OCI-LY3 (cell line): ENCODE results near the gene DLD.

Source experiments
- H2AFZ ChIP-seq: fragments of 200-600, 300-600 bp; shearing (Covaris generic); 2 replicates; pipeline ENCODE4 v1.6.0; 2014; ENCODE audit warnings: antibody characterized with exemption, low read depth, low read length
- H3K27ac ChIP-seq: fragments of 200-600, 300-600 bp; sonication (generic); 2 replicates; pipeline ENCODE4 v1.5.1; 2014; ENCODE audit warnings: mild to moderate bottlenecking, low read length, moderate library complexity, mixed read lengths
- H3K27me3 ChIP-seq: fragments of 200-600, 300-600 bp; sonication (generic); 2 replicates; pipeline ENCODE4 v1.6.1; 2014; ENCODE audit warnings: low read depth, low read length, mixed read lengths
- H3K36me3 ChIP-seq: fragments of 200-600, 300-600 bp; sonication (generic); replicated peaks from 2 replicates; pipeline ENCODE3; 2014; ENCODE audit warnings: low read depth, low read length, mixed read lengths
- H3K4me1 ChIP-seq: fragments of 300-600, 200-600 bp; sonication (generic); 2 replicates; pipeline ENCODE4 v1.6.1; 2014; ENCODE audit warnings: low read length, mixed read lengths
- H3K4me2 ChIP-seq: fragments of 200-600, 300-600 bp; sonication (generic); 2 replicates; pipeline ENCODE4 v1.6.1; 2014; ENCODE audit warnings: low read length, mixed read lengths
- H3K4me3 ChIP-seq: fragments of 300-600, 200-600 bp; sonication (generic); 2 replicates; pipeline ENCODE4 v1.5.1; 2014; ENCODE audit warnings: antibody characterized with exemption, mild to moderate bottlenecking, low read length, moderate library complexity
- H3K79me2 ChIP-seq: fragments of 300-600, 200-600 bp; shearing (Covaris generic); 2 replicates; pipeline ENCODE4 v1.6.1; 2014; ENCODE audit warnings: mild to moderate bottlenecking, low read length, mixed read lengths
- H3K9ac ChIP-seq: fragments of 300-600, 200-600 bp; shearing (Covaris generic); 2 replicates; pipeline ENCODE4 v1.6.0; 2014; ENCODE audit warnings: mild to moderate bottlenecking, low read length, moderate library complexity
- H3K9me3 ChIP-seq: fragments of 200-600, 300-600 bp; shearing (Covaris generic); 2 replicates; pipeline ENCODE4 v1.6.1; 2014; ENCODE audit warnings: low read length, mixed read lengths; ENCODE audit not compliant: insufficient read depth
- H4K20me1 ChIP-seq: fragments of 200-600, 300-600 bp; sonication (generic); 2 replicates; pipeline ENCODE4 v1.6.1; 2016; ENCODE audit warnings: low read length, mixed read lengths; ENCODE audit not compliant: insufficient read depth
- EZH2phosphoT487 ChIP-seq: fragments of 200-600 bp; shearing (Covaris generic); IDR thresholded peaks from 2 replicates; pipeline ENCODE4 v1.6.1; 2018; ENCODE audit warnings: antibody characterized with exemption, mixed run types, low read depth
- TF ChIP-seq, protein P1 (sequence below): fragments of 200-600, 300-600 bp; sonication (generic); IDR thresholded peaks from 2 replicates; pipeline ENCODE4 v1.5.1; 2014; ENCODE audit warnings: antibody characterized with exemption, low read length, low read depth

DLD gene

DNA sequence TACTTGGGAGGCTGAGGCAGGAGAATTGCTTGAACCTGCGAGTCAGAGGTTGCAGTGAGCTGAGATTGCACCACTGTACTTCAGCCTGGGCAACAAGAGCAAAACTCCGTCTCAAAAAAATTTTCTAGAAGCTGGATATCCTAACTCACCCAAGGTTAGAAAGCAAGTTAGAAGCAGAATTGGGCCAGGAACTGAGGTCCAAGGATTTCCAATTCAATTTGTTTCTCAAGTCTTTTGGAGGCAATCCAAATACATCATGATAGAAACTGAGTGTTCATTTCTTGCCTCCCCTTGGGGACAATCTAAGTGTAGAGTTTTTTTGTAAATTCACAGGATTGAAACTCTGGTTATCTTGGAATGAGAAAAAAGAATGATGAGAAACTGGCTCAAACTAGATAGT lies 66.5 kb downstream of the DLD start:
- H3K9me3 ChIP-seq = no peaks in the 10 kb centered on the region
- TF ChIP-seq, protein P1, sequence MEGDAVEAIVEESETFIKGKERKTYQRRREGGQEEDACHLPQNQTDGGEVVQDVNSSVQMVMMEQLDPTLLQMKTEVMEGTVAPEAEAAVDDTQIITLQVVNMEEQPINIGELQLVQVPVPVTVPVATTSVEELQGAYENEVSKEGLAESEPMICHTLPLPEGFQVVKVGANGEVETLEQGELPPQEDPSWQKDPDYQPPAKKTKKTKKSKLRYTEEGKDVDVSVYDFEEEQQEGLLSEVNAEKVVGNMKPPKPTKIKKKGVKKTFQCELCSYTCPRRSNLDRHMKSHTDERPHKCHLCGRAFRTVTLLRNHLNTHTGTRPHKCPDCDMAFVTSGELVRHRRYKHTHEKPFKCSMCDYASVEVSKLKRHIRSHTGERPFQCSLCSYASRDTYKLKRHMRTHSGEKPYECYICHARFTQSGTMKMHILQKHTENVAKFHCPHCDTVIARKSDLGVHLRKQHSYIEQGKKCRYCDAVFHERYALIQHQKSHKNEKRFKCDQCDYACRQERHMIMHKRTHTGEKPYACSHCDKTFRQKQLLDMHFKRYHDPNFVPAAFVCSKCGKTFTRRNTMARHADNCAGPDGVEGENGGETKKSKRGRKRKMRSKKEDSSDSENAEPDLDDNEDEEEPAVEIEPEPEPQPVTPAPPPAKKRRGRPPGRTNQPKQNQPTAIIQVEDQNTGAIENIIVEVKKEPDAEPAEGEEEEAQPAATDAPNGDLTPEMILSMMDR = no peak
- no peak for TF ChIP-seq EZH2phosphoT487
- no peak overlapping the region for H2AFZ ChIP-seq

DNA sequence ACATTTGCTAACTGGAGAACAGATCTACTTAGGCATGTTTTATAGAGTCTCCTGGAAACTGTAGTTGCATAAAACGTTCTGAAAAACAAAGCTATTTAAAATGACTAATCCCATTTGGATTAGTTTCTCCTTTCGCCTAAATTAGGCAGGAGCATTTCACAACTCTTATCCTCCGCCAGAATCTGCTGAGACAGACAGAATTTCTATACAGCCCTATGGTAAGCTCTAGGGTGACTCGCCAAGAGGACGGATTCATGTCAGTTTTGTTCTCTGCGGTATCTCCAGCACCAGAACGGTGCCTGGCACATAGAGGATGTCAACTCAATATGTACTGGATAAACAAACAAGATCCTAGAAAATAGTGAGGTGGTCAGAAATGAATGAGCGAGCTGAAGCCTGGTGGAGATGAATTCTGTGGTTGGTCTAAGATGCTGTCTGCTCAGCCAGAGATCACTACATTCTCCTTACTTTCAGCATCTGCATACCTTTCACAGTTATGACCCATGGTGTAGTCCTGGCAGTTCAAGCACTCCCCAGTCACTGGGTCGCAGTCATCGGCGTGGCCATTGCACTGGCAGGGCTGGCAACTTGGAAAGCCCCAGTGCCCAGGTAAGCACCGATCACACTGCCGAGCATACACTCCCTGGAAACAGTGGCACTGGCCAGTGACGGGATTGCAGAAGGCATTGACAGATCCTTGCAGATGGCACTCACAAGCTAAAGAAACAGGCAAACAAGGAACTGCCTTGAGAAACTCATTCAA lies 68.0 kb downstream of the DLD start:
- Histone ChIP-seq H3K4me3 (no peak overlapping the region), H2AFZ (no peak overlapping the region), H3K27ac (no peak overlapping the region), H3K36me3 (no peaks in the 10 kb centered on the region), H3K4me1 (no peaks in the 10 kb centered on the region), H3K4me2 (no peak overlapping the region), H3K9ac (no peak overlapping the region), H4K20me1 (no peaks in the 10 kb centered on the region), H3K79me2 (no peaks in the 10 kb centered on the region), H3K27me3 (no peaks in the 10 kb centered on the region), H3K9me3 (no peaks in the 10 kb centered on the region)
- TF ChIP-seq EZH2phosphoT487 = no peak
- TF ChIP-seq, protein P1 = no peak

More for the DNA sequence above, 66.5 kb downstream of the DLD start:
- H3K79me2 ChIP-seq = no peaks in the 10 kb centered on the region
- H3K4me2 ChIP-seq = no peak overlapping the region
- H4K20me1 ChIP-seq = no peaks in the 10 kb centered on the region
- no peak overlapping the region for H3K4me3 ChIP-seq
- H3K27ac ChIP-seq = no peak overlapping the region
- H3K36me3 ChIP-seq = no peaks in the 10 kb centered on the region
- H3K27me3 ChIP-seq = no peaks in the 10 kb centered on the region
- H3K9ac ChIP-seq = no peak overlapping the region
- H3K4me1 ChIP-seq = no peaks in the 10 kb centered on the region

DNA sequence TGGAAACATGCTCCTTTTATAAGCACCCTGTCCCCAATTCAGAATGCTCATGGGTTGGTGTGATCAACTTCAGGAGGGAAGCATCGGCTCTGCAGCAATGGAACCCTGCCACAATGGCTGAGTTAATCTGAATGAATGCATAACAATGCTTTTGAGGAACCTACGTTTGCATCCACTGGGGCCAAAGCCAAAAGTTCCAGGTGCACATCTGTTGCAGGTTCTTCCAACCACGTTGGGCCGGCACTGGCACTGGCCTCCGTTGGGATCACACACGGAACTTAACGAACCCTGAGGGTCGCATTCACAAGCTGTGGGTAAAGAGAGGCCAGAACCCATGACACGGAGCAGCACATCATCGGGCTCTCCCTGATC lies 68.5 kb downstream of the DLD start:
- H3K4me1 ChIP-seq = no peaks in the 10 kb centered on the region
- H3K79me2 ChIP-seq = no peaks in the 10 kb centered on the region
- no peaks in the 10 kb centered on the region for H3K27me3 ChIP-seq
- no peak overlapping the region for H2AFZ ChIP-seq
- no peaks in the 10 kb centered on the region for H3K36me3 ChIP-seq
- no peak overlapping the region for H3K4me2 ChIP-seq
- no peak overlapping the region for H3K9ac ChIP-seq
- H3K9me3 ChIP-seq = no peaks in the 10 kb centered on the region
- H3K4me3 ChIP-seq = no peak overlapping the region
- no peaks in the 10 kb centered on the region for H4K20me1 ChIP-seq
- TF ChIP-seq, protein P1 = no peak
- no peak for TF ChIP-seq EZH2phosphoT487
- H3K27ac ChIP-seq = no peak overlapping the region

DNA sequence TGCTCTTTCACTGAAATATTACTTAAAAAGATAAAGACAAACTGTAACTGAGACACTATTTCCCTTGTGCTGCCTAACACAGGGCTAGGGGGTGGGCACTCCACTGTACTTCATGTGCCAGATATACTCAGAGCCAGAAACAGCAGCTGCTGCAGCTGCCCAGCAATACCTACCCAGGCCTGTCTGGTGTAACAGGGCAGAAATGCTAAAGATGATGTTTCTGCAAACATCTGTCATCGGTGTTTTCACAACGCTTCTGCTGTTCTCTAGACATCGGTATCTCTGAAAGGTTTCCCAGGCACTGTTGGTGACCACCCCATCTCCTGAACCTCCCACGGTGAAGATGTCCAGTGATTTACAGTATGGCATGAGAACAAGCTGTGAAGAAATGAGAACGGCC lies 69.3 kb downstream of the DLD start:
- Histone ChIP-seq H3K4me2 (no peak overlapping the region), H3K4me3 (no peak overlapping the region), H4K20me1 (no peaks in the 10 kb centered on the region), H3K9me3 (no peaks in the 10 kb centered on the region), H3K36me3 (no peaks in the 10 kb centered on the region), H3K27me3 (no peaks in the 10 kb centered on the region), H3K79me2 (no peaks in the 10 kb centered on the region), H2AFZ (no peak overlapping the region), H3K4me1 (no peaks in the 10 kb centered on the region), H3K27ac (no peak overlapping the region), H3K9ac (no peak overlapping the region)
- TF ChIP-seq, protein P1 = no peak
